Neural progenitor cell (in vitro differentiated cells): ENCODE measurements around the gene C11orf16.

Experiments used
- CTCF ChIP-seq: fragments of 200-600 bp; sonication (generic); IDR thresholded peaks from 2 replicates; pipeline ENCODE4 v1.5.1; 2017; ENCODE audit warnings: antibody characterized with exemption, mild to moderate bottlenecking
- EZH2 ChIP-seq: fragments of 200-600 bp; sonication (generic); IDR thresholded peaks from 2 replicates; pipeline ENCODE4 v1.6.1; 2017; ENCODE audit warnings: antibody characterized with exemption, mild to moderate bottlenecking, moderate library complexity

- no peak for TF ChIP-seq CTCF
- no peak for TF ChIP-seq EZH2
These were observed 5.5 kb downstream of the C11orf16 start for GRCh38 chr11:8927233-8927632.
